Mesenchymal stem cell (in vitro differentiated cells and primary cell): ENCODE results near the gene SLAMF7.

Source experiments
- DNase-seq: peaks from one replicate; pipeline ENCODE4 v3.0.0-alpha.2; 2013
- H2AFZ ChIP-seq: one replicate; pipeline ENCODE4 v1.6.1; 2013; ENCODE audit warnings: low read depth, mild to moderate bottlenecking, control low read depth, inconsistent platforms, low read length, moderate library complexity
- H2AK5ac ChIP-seq: 2 replicates; pipeline ENCODE4 v1.6.1; 2013; ENCODE audit warnings: low read length, moderate library complexity, mild to moderate bottlenecking, inconsistent platforms; ENCODE audit not compliant: severe bottlenecking
- H2BK120ac ChIP-seq: one replicate; pipeline ENCODE4 v1.6.1; 2013; ENCODE audit warnings: low read depth, mild to moderate bottlenecking, inconsistent platforms, low read length, moderate library complexity
- H2BK12ac ChIP-seq, 2 experiments: one replicate each; pipeline ENCODE4 v1.6.1; 2013; ENCODE audit warnings: inconsistent platforms in 2 of 2, low read length in 2 of 2, mild to moderate bottlenecking in 2 of 2, moderate library complexity in 2 of 2, control low read depth in 1 of 2
- H2BK15ac ChIP-seq: one replicate; pipeline ENCODE4 v1.6.1; 2013; ENCODE audit warnings: mild to moderate bottlenecking, low read depth, inconsistent platforms; ENCODE audit not compliant: poor library complexity, severe bottlenecking
- H2BK5ac ChIP-seq: 2 replicates; pipeline ENCODE4 v1.6.1; 2013; ENCODE audit warnings: low read depth, mild to moderate bottlenecking, low read length, control low read depth, inconsistent platforms; ENCODE audit not compliant: poor library complexity, severe bottlenecking
- H3K14ac ChIP-seq, 2 experiments: one replicate each; pipeline ENCODE4 v1.6.1; 2013; ENCODE audit warnings: inconsistent platforms in 2 of 2, low read length in 2 of 2, control low read depth in 1 of 2, mild to moderate bottlenecking in 1 of 2, moderate library complexity in 1 of 2
- H3K18ac ChIP-seq, 2 experiments: one replicate each; pipeline ENCODE4 v1.6.1; 2013; ENCODE audit warnings: inconsistent platforms in 2 of 2, low read length in 2 of 2, control low read depth in 1 of 2, low read depth in 1 of 2, mild to moderate bottlenecking in 1 of 2
- H3K23ac ChIP-seq, 2 experiments: one replicate each; pipeline ENCODE4 v1.6.1; 2013; ENCODE audit warnings: inconsistent platforms in 2 of 2, low read length in 2 of 2, mild to moderate bottlenecking in 2 of 2, moderate library complexity in 2 of 2, control low read depth in 1 of 2
- H3K27ac ChIP-seq: 2 replicates; pipeline ENCODE4 v1.5.1; 2013; ENCODE audit warnings: mild to moderate bottlenecking, moderate library complexity, low read length, control low read depth, inconsistent platforms; ENCODE audit not compliant: poor library complexity, severe bottlenecking
- H3K27me3 ChIP-seq, 2 experiments: 2 replicates each; pipeline versions ENCODE4 v1.6.1 to v1.7.0; 2013; ENCODE audit warnings: low read length in 2 of 2, mild to moderate bottlenecking in 2 of 2, moderate library complexity in 2 of 2, control low read depth in 1 of 2, inconsistent platforms in 1 of 2; ENCODE audit not compliant: control insufficient read depth in 1 of 2, insufficient read depth in 1 of 2
- H3K36me3 ChIP-seq, 2 experiments: 2 replicates each; pipeline versions ENCODE4 v1.6.1 to v1.7.0; 2013; ENCODE audit warnings: low read length in 2 of 2, control low read depth in 1 of 2, inconsistent platforms in 1 of 2, low read depth in 1 of 2, mild to moderate bottlenecking in 1 of 2; ENCODE audit not compliant: insufficient read depth in 2 of 2, control insufficient read depth in 1 of 2
- H3K4ac ChIP-seq, 2 experiments: one replicate each; pipeline ENCODE4 v1.6.1; 2013; ENCODE audit warnings: inconsistent platforms in 2 of 2, low read length in 2 of 2, mild to moderate bottlenecking in 2 of 2, moderate library complexity in 2 of 2, control low read depth in 1 of 2, low read depth in 1 of 2
- H3K4me1 ChIP-seq: 2 replicates; pipeline ENCODE4 v1.6.1; 2013; ENCODE audit warnings: low read depth, low read length, control low read depth; ENCODE audit not compliant: control insufficient read depth, insufficient read depth
- H3K4me2 ChIP-seq: 2 replicates; pipeline ENCODE4 v1.6.1; 2013; ENCODE audit warnings: low read length, mild to moderate bottlenecking, inconsistent platforms; ENCODE audit not compliant: poor library complexity, severe bottlenecking
- H3K4me3 ChIP-seq, 2 experiments: 2 replicates each; pipeline versions ENCODE4 v1.5.1 to v1.7.0; 2013; ENCODE audit warnings: low read length in 2 of 2, mild to moderate bottlenecking in 2 of 2, control low read depth in 1 of 2, low read depth in 1 of 2; ENCODE audit not compliant: insufficient read depth in 1 of 2
- H3K79me1 ChIP-seq: replicated peaks from 2 replicates; pipeline ENCODE4 v1.6.1; 2013; ENCODE audit warnings: mild to moderate bottlenecking, control low read depth, low read length, inconsistent platforms; ENCODE audit not compliant: poor library complexity, severe bottlenecking
- H3K9ac ChIP-seq: 2 replicates; pipeline ENCODE4 v1.7.0; 2013; ENCODE audit warnings: mild to moderate bottlenecking, low read length, moderate library complexity
- H3K9me3 ChIP-seq: 2 replicates; pipeline ENCODE4 v1.7.0; 2013; ENCODE audit warnings: mild to moderate bottlenecking, low read length; ENCODE audit not compliant: control insufficient read depth
- H4K8ac ChIP-seq: one replicate; pipeline ENCODE4 v1.6.1; 2013; ENCODE audit warnings: inconsistent platforms, mild to moderate bottlenecking, low read length, moderate library complexity
- H4K91ac ChIP-seq: one replicate; pipeline ENCODE4 v1.6.1; 2013; ENCODE audit warnings: mild to moderate bottlenecking, low read length, inconsistent platforms
- WGBS: methylation state at CpG from one replicate; pipeline ENCODE4 v1.1.7; 2013; ENCODE audit warnings: mixed read lengths; 5-methylcytosine and 5-hydroxymethylcytosine counted together

Gene SLAMF7

DNA sequence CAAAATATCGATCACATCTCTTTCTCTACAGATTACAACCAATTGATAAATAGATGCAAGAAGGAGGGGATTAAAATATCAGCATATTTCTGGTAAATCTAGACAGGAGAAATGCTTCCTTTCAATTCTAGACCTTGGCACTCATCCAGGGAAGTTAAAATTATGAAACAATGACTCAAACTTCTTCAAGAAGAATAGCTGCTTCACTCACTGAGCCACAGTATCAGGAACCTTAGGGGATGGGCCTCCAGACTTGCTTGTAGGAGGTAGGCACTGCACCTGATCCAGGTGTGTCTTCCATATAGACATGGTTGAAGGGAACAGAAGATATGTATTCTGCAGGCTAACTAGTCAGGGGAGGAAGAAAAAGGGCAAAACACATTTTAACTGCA is 9.8 kb downstream of the SLAMF7 start:
- Histone ChIP-seq H3K9ac (no peak overlapping the region), H3K14ac (no peak overlapping the region), H3K27ac (no peak overlapping the region), H3K79me1 (no peaks in the 10 kb centered on the region), H2BK5ac (no peak overlapping the region), H3K4me2 (no peak overlapping the region), H2AK5ac (no peak overlapping the region), H3K23ac (no peak overlapping the region), H3K18ac (no peak overlapping the region), H3K4ac (no peak overlapping the region), H3K36me3 (no peaks in the 10 kb centered on the region), H2BK12ac (no peak overlapping the region), H3K4me1 (no peaks in the 10 kb centered on the region), H2BK120ac (no peak overlapping the region), H2AFZ (no peak overlapping the region), H3K9me3 (no peaks in the 10 kb centered on the region), H4K8ac (no peak overlapping the region), H3K4me3 (no peak overlapping the region), H3K27me3 (peaks cover 3 to 6% of the 10 kb centered on the region in 2 experiments), H2BK15ac (no peak overlapping the region), H4K91ac (no peak overlapping the region)
- WGBS: no CpG with 5 or more reads among the region's 1 CpG
- DNase-seq: no peak

DNA sequence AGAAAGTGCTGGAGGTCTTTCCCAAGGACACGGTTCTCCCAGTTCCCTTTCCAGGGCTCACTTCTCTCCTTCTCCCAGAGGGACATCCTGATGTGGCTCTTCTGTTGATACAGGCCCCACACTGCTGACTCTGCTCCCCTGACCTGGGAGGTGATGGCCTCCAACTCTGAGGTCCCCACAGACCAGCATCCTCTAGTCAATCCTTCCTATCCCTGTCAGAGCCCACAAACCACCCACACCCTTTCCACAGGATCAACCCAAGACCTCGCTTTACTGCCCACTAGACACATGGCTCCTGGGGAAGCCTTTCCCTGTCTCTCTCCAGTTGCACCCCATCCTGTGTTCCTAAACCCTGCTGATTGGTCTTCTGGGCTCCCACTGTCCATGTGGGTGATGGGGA is 11.6 kb downstream of the SLAMF7 start:
- Histone ChIP-seq H2BK12ac (no peak overlapping the region), H2AFZ (no peak overlapping the region), H3K4me3 (no peak overlapping the region), H3K9me3 (no peaks in the 10 kb centered on the region), H3K23ac (no peak overlapping the region), H3K4me2 (no peak overlapping the region), H3K36me3 (no peaks in the 10 kb centered on the region), H3K27ac (no peak overlapping the region), H2BK120ac (no peak overlapping the region), H3K79me1 (no peaks in the 10 kb centered on the region), H3K14ac (no peak overlapping the region), H3K18ac (no peak overlapping the region), H3K9ac (no peak overlapping the region), H4K91ac (no peak overlapping the region), H3K4me1 (no peaks in the 10 kb centered on the region), H3K27me3 (peaks cover 0 to 6% of the 10 kb centered on the region in 2 experiments), H4K8ac (no peak overlapping the region), H3K4ac (no peak overlapping the region), H2BK5ac (no peak overlapping the region), H2AK5ac (no peak overlapping the region), H2BK15ac (no peak overlapping the region)
- WGBS: 86% methylated on average over 1 of the region's 2 CpGs
- DNase-seq: no peak

DNA sequence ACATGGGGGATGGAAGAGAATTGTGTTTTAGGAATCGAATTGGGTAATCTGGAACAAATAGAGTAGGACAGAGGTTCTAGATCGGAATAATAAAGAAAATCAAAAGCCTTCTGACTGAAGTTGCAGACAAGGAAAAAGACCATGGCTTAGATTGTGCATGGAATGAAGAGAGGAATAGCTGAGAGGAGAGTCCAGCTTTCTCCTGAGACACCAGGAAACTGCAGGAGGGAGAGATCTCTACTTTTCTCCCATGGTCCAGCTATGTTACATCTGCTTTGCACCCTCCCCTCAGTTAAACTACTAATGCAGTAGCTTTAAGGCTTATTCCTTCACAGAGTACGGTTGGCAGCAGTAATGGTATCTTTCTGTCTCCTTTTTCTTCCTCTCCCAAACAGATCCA is 13.4 kb downstream of the SLAMF7 start:
- Histone ChIP-seq H3K4me2 (no peak overlapping the region), H3K27me3 (peaks cover 0 to 4% of the 10 kb centered on the region in 2 experiments), H4K91ac (no peak overlapping the region), H2BK15ac (no peak overlapping the region), H3K14ac (no peak overlapping the region), H3K9ac (no peak overlapping the region), H2AK5ac (no peak overlapping the region), H3K4ac (no peak overlapping the region), H3K23ac (no peak overlapping the region), H3K79me1 (no peaks in the 10 kb centered on the region), H2BK120ac (no peak overlapping the region), H3K4me3 (no peak overlapping the region), H3K27ac (no peak overlapping the region), H2BK5ac (no peak overlapping the region), H2AFZ (no peak overlapping the region), H3K9me3 (no peaks in the 10 kb centered on the region), H4K8ac (no peak overlapping the region), H3K18ac (no peak overlapping the region), H2BK12ac (no peak overlapping the region), H3K4me1 (no peaks in the 10 kb centered on the region), H3K36me3 (no peaks in the 10 kb centered on the region)
- no peak for DNase-seq
- WGBS: 62% methylated on average over 2 of the region's 3 CpGs

DNA sequence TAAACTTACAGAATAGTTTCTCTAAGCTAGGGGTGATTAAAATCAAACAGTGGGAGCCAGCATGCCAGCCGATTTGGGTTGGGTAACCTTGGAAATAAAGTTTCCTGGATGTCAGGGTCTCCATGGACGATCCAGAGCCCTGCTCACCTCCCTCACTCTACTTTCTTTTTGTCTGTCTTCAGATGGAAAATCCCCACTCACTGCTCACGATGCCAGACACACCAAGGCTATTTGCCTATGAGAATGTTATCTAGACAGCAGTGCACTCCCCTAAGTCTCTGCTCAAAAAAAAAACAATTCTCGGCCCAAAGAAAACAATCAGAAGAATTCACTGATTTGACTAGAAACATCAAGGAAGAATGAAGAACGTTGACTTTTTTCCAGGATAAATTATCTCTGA is 13.9 kb downstream of the SLAMF7 start:
- Histone ChIP-seq H2BK15ac (no peak overlapping the region), H3K9ac (no peak overlapping the region), H3K79me1 (no peaks in the 10 kb centered on the region), H3K4me2 (no peak overlapping the region), H3K14ac (no peak overlapping the region), H3K9me3 (no peaks in the 10 kb centered on the region), H3K36me3 (no peaks in the 10 kb centered on the region), H3K27ac (no peak overlapping the region), H2BK120ac (no peak overlapping the region), H2AFZ (no peak overlapping the region), H2BK5ac (no peak overlapping the region), H3K4me1 (no peaks in the 10 kb centered on the region), H4K91ac (no peak overlapping the region), H3K27me3 (peaks cover 0 to 3% of the 10 kb centered on the region in 2 experiments), H3K4ac (no peak overlapping the region), H2AK5ac (no peak overlapping the region), H4K8ac (no peak overlapping the region), H3K23ac (no peak overlapping the region), H2BK12ac (no peak overlapping the region), H3K4me3 (no peak overlapping the region), H3K18ac (no peak overlapping the region)
- WGBS: 55% methylated on average over 5 of the region's 5 CpGs
- no peak for DNase-seq
